Upper lobe of right lung (tissue), 1 donor: ENCODE data around the gene CATSPERD. TPM values are rescaled to one million over a fixed set of nuclear protein-coding genes. Genes with fewer than 3 reads are reported as not detected.

Experiments
- ATAC-seq: fragments of 200-7000 bp; cut with Tn5 transposase; one replicate; pipeline ENCODE4 v1.9.1; 2020; ENCODE audit warnings: mild to moderate bottlenecking, moderate library complexity
- DNase-seq: peaks from one replicate; pipeline ENCODE4 v3.0.0-alpha.2; 2020
- H3K27ac ChIP-seq: fragments of 200-600 bp; one replicate; pipeline ENCODE4 v1.8.0; 2022
- H3K27me3 ChIP-seq: fragments of 200-600 bp; one replicate; pipeline ENCODE4 v1.8.0; 2022; ENCODE audit warnings: mild to moderate bottlenecking
- H3K36me3 ChIP-seq: fragments of 200-600 bp; one replicate; pipeline ENCODE4 v1.8.0; 2022
- H3K4me1 ChIP-seq: fragments of 200-600 bp; one replicate; pipeline ENCODE4 v1.8.0; 2022
- H3K4me3 ChIP-seq: fragments of 200-600 bp; one replicate; pipeline ENCODE4 v1.8.0; 2022; ENCODE audit warnings: mild to moderate bottlenecking
- H3K9me3 ChIP-seq: fragments of 200-600 bp; one replicate; pipeline ENCODE4 v1.8.0; 2022
- CTCF ChIP-seq: fragments of 200-600 bp; IDR thresholded peaks from one replicate; pipeline ENCODE4 v1.8.0; 2022; ENCODE audit warnings: antibody characterized with exemption
- intact Hi-C: fragments of 100-400 bp; cut with DNase I; formaldehyde crosslinking; loops from one replicate; pipeline ENCODE4 v1.11.0; 2022
- total RNA-seq: library from RNA; stranded (reverse); fragmentation: NEBNext Ultra II Directional; extraction: Animal tissue kit (Norgen Biotek cat#: 25700); gene quantifications from one replicate; pipeline ENCODE4 v1.2.1, GENCODE V29; 2021
- donor health status: DM: no; HTN: yes; CAD: no; lungs with severe emphysema.

CATSPERD gene
- total RNA-seq, 1 donor from 2014 or later, result not detected

- H3K27me3 ChIP-seq, result peaks cover 13% of the 10 kb centered on the region
- no peak overlapping the region for H3K4me3 ChIP-seq
- ATAC-seq (no peak), DNase-seq (no peak)
- no peak for TF ChIP-seq CTCF
- no peaks in the 10 kb centered on the region for H3K9me3 ChIP-seq
- H3K36me3 ChIP-seq, result no peaks in the 10 kb centered on the region
- intact Hi-C loops, result no loop called here
- no peak overlapping the region for H3K27ac ChIP-seq
- H3K4me1 ChIP-seq, result peaks cover 16% of the 10 kb centered on the region
Measured at GRCh38 chr19:5806905-5807304, 86.5 kb downstream of the CATSPERD start.

GRCh38 chr19:5808120-5808816 lies 87.8 kb downstream of the CATSPERD start:
- TF ChIP-seq CTCF, result no peak
- intact Hi-C loops, result no loop called here
- peaks cover 16% of the 10 kb centered on the region for H3K4me1 ChIP-seq
- no peak overlapping the region for H3K27ac ChIP-seq
- no peak for DNase-seq
- no peaks in the 10 kb centered on the region for H3K9me3 ChIP-seq
- no peak overlapping the region for H3K4me3 ChIP-seq
- no peak for ATAC-seq
- H3K27me3 ChIP-seq, result peaks cover 9% of the 10 kb centered on the region
- H3K36me3 ChIP-seq, result no peaks in the 10 kb centered on the region

- intact Hi-C loops, result no loop called here
- Histone ChIP-seq H3K27me3 (peaks cover 2% of the 10 kb centered on the region), H3K36me3 (no peaks in the 10 kb centered on the region), H3K9me3 (no peaks in the 10 kb centered on the region), H3K4me3 (no peak overlapping the region), H3K27ac (peak overlapping the region; percentile 30), H3K4me1 (peaks cover 8% of the 10 kb centered on the region)
- peak; percentile 13 for ATAC-seq
- DNase-seq, result no peak
- no peak for TF ChIP-seq CTCF
Measured at GRCh38 chr19:5809053-5809452, 88.6 kb downstream of the CATSPERD start.

- peak overlapping the region; percentile 30 for H3K27ac ChIP-seq
- no peaks in the 10 kb centered on the region for H3K9me3 ChIP-seq
- H3K4me3 ChIP-seq, result no peak overlapping the region
- no peaks in the 10 kb centered on the region for H3K36me3 ChIP-seq
- peaks cover 6% of the 10 kb centered on the region for H3K4me1 ChIP-seq
- TF ChIP-seq CTCF, result no peak
- DNase-seq (no peak), ATAC-seq (no peak)
- intact Hi-C loops, result no loop called here
- H3K27me3 ChIP-seq, result no peaks in the 10 kb centered on the region
Measured at GRCh38 chr19:5809469-5809868, 89.0 kb downstream of the CATSPERD start.

GRCh38 chr19:5811117-5811516 lies 90.7 kb downstream of the CATSPERD start:
- intact Hi-C loops, result no loop called here
- TF ChIP-seq CTCF, result no peak
- Histone ChIP-seq H3K27me3 (no peaks in the 10 kb centered on the region), H3K9me3 (no peaks in the 10 kb centered on the region), H3K27ac (no peak overlapping the region), H3K4me3 (no peak overlapping the region), H3K36me3 (no peaks in the 10 kb centered on the region), H3K4me1 (no peaks in the 10 kb centered on the region)
- DNase-seq, result no peak
- no peak for ATAC-seq
